ENCODE data around the gene HMGXB3.

Gene HMGXB3

DNA sequence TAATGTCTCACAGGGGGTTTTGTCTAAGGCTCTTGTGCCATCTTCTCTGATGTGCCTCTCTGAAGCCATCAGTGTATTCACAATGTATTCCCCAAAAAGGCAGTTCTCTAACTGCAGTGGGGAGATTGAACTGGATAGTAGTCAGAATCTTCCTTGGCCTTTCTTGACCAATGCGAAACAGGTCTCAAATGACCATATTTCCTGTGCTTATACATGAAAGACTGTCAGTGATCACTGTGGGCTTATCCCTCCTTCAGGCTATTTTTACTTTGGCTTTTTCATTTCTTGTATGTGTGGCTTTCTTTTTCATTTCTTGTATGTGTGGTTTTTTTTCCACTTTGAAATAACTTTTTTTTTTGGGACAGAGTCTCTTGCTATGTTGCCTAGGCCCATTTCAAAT is 19.7 kb downstream of the HMGXB3 start:
- DNase-seq (ENCODE audit: low read depth) = no peak
- TF ChIP-seq POLR2A (IDR thresholded peaks at IDR 0.05; ENCODE audit: extremely low read depth, insufficient read length) = no peak
- TF ChIP-seq, protein P1, sequence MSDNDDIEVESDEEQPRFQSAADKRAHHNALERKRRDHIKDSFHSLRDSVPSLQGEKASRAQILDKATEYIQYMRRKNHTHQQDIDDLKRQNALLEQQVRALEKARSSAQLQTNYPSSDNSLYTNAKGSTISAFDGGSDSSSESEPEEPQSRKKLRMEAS (IDR thresholded peaks at IDR 0.05; ENCODE audit: low read depth, low read length) = no peak
- no peak for TF ChIP-seq MYC (IDR thresholded peaks at IDR 0.05; ENCODE audit: low read depth, low read length)
- TF ChIP-seq, protein P2, sequence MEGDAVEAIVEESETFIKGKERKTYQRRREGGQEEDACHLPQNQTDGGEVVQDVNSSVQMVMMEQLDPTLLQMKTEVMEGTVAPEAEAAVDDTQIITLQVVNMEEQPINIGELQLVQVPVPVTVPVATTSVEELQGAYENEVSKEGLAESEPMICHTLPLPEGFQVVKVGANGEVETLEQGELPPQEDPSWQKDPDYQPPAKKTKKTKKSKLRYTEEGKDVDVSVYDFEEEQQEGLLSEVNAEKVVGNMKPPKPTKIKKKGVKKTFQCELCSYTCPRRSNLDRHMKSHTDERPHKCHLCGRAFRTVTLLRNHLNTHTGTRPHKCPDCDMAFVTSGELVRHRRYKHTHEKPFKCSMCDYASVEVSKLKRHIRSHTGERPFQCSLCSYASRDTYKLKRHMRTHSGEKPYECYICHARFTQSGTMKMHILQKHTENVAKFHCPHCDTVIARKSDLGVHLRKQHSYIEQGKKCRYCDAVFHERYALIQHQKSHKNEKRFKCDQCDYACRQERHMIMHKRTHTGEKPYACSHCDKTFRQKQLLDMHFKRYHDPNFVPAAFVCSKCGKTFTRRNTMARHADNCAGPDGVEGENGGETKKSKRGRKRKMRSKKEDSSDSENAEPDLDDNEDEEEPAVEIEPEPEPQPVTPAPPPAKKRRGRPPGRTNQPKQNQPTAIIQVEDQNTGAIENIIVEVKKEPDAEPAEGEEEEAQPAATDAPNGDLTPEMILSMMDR (IDR thresholded peaks at IDR 0.05; ENCODE audit: low read depth, low read length) = no peak
- no peak overlapping the region for H3K4me3 ChIP-seq (ENCODE audit: low read depth, low read length)

DNA sequence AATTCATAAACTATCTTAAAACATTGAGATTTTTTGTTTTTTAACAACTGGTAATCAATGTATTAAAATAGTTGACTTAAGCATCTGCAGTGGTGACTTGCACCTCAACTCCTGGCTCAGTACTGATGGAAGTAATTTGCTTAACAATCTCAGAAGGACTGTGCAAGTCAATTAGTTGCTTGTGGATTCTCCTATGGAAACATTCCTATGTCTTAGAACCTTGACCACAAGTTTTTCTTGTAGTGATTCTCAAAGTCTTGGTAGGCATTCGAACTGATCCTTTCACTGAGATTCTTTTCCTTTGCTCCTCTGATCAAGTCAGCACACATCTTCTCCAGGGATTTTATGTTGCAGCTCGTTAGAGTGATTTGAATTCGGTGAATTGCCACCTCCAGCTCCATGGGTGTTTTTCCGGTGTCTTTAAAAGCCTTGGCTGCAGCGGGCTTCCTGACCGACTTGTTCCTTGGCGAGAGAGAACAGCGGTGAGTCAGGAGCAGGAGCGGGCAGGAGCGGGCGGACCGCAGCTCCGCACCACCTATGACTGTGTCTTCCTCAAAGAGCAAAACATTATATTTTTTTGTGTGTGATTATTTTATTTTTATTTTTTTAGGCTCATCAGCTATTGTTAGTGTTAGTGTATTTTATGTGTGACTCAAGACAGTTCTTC is 21.1 kb downstream of the HMGXB3 start:
- H3K4me3 ChIP-seq (ENCODE audit: low read depth, low read length) = no peak overlapping the region
- TF ChIP-seq POLR2A (IDR thresholded peaks at IDR 0.05; ENCODE audit: extremely low read depth, insufficient read length) (no peak), MYC (IDR thresholded peaks at IDR 0.05; ENCODE audit: low read depth, low read length) (no peak)
- TF ChIP-seq, protein P1 (IDR thresholded peaks at IDR 0.05; ENCODE audit: low read depth, low read length) = no peak
- TF ChIP-seq, protein P2 (IDR thresholded peaks at IDR 0.05; ENCODE audit: low read depth, low read length) = no peak
- no peak for DNase-seq (ENCODE audit: low read depth)

DNA sequence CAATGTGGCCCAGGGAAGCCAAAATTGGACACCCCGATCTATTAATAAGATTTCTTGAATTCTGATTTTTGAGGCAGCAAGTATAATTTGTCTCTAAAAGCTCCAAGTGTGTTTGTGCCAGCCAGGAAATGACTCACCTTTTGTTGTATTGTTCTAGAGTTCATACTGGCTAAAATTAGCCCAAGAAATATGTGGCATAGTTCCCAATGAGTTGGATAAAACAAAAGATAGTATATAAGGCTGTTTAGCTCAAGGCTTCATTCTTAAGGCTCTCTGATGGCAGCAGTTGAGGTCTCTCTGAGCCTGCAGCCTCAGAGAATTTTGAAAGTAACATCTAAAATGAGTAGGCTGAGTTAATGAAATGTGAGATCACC is 21.6 kb downstream of the HMGXB3 start:
- DNase-seq (ENCODE audit: low read depth) = peak; percentile 37
- TF ChIP-seq, protein P2 (IDR thresholded peaks at IDR 0.05; ENCODE audit: low read depth, low read length) = no peak
- no peak for TF ChIP-seq POLR2A (IDR thresholded peaks at IDR 0.05; ENCODE audit: extremely low read depth, insufficient read length)
- TF ChIP-seq MYC (IDR thresholded peaks at IDR 0.05; ENCODE audit: low read depth, low read length) = no peak
- TF ChIP-seq, protein P1 (IDR thresholded peaks at IDR 0.05; ENCODE audit: low read depth, low read length) = no peak
- no peak overlapping the region for H3K4me3 ChIP-seq (ENCODE audit: low read depth, low read length)

DNA sequence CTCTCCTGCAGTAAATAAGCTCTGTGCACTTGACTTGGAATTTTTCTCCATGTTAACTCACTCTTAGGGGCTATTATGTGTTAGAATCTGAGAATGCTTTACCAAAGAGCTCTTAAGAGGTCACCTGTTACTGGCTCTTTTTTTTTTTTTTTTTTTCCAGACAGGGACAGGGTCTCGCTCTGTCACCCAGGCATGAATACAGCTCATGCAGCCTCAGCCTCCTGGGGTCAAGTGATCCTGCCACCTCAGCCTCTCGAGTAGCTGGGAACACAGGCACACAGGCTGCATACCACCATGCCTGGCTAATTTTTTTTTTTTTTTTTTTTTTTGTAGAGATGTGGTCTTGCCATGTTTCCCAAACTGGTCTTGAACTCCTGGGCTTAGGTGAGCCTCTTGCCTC is 22.1 kb downstream of the HMGXB3 start:
- H3K4me3 ChIP-seq (ENCODE audit: low read depth, low read length) = no peak overlapping the region
- DNase-seq (ENCODE audit: low read depth) = no peak
- TF ChIP-seq POLR2A (IDR thresholded peaks at IDR 0.05; ENCODE audit: extremely low read depth, insufficient read length) = no peak
- TF ChIP-seq, protein P2 (IDR thresholded peaks at IDR 0.05; ENCODE audit: low read depth, low read length) = no peak
- TF ChIP-seq, protein P1 (IDR thresholded peaks at IDR 0.05; ENCODE audit: low read depth, low read length) = no peak
- TF ChIP-seq MYC (IDR thresholded peaks at IDR 0.05; ENCODE audit: low read depth, low read length) = no peak

DNA sequence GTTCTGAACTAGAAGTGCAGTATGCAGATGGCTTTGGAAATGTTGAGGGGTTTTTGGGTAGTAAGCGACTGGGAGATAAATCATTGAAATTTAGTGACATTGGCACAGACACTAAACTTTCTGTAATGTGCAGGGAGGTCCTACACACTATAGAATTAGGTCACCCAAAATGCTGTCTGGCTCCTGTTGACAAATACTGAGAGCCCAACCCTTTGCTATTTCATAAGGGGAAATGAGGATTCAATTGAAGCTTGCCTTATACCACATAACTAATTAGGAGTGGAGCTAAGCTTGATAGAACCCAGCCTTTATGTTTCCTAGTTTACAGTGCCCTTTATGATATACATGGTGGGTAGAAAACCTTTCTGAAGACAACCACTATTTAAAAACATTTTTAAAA is 22.6 kb downstream of the HMGXB3 start:
- no peak for TF ChIP-seq POLR2A (IDR thresholded peaks at IDR 0.05; ENCODE audit: extremely low read depth, insufficient read length)
- TF ChIP-seq, protein P1 (IDR thresholded peaks at IDR 0.05; ENCODE audit: low read depth, low read length) = no peak
- no peak overlapping the region for H3K4me3 ChIP-seq (ENCODE audit: low read depth, low read length)

DNA sequence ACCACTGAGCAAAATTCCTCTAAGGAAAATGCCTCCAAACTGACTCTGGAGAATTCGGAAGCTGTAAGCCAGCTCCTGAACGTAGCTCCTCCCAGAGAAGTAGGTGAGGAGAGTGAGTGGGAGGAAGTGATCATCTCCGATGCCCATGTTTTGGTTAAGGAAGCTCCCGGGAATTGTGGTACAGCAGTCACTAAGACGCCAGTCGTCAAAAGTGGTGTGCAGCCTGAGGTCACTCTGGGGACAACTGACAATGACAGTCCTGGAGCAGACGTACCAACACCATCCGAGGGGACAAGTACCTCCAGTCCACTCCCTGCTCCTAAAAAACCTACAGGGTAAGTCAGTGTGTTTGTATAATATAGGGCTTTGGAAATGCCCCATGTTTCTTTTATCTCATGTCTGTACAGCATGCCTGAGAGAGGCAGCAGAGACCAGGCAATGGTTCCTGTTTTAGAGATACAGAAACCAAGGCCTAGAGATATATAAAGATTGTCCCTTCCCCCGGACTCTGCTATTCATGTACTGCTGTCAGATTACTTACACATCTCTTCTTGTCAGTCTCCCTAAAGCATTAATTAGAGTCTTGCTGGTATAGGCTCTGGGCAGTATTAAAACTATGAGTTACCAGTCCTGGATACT is 23.9 kb downstream of the HMGXB3 start:
- peak; percentile 49 for DNase-seq (ENCODE audit: low read depth)
- H3K4me3 ChIP-seq (ENCODE audit: low read depth, low read length) = no peak overlapping the region
- TF ChIP-seq, protein P2 (IDR thresholded peaks at IDR 0.05; ENCODE audit: low read depth, low read length) = peak; percentile 10
- TF ChIP-seq, protein P1 (IDR thresholded peaks at IDR 0.05; ENCODE audit: low read depth, low read length) = no peak
- no peak for TF ChIP-seq POLR2A (IDR thresholded peaks at IDR 0.05; ENCODE audit: extremely low read depth, insufficient read length)

More for the DNA sequence above, 22.6 kb downstream of the HMGXB3 start:
- no peak for DNase-seq (ENCODE audit: low read depth)
